Activated CD8-positive, alpha-beta memory T cell treated with anti-CD3 and anti-CD28 coated beads for 36 hours (primary cell): ENCODE results near the gene INTS4. TPM values are rescaled to one million over a fixed set of nuclear protein-coding genes. Genes with fewer than 3 reads are reported as not detected.
"Not testable (repeated sequence)": the region's sequence is repeated elsewhere in the genome, so short reads cannot be mapped to it uniquely, and the experiment has no call there.

Source experiments
- CTCF ChIA-PET: fragments of 350-600 bp; sonication (Branson Sonifier 250); formaldehyde crosslinking; loops from one replicate; lab custom pipeline; 2021; ENCODE audit warnings: antibody characterized with exemption; lab: Charles Lee
- POLR2A ChIA-PET: fragments of 350-600 bp; sonication (Branson Sonifier 250); formaldehyde crosslinking; loops from one replicate; lab custom pipeline; 2021; ENCODE audit warnings: antibody characterized with exemption; lab: Charles Lee
- total RNA-seq, 2 experiments: library from RNA; stranded (reverse); gene quantifications; one replicate each; pipeline ENCODE4 v1.2.3, GENCODE V29; 2021

The INTS4 gene
- total RNA-seq, 2 experiments from 2014 or later: 48.0 to 49.0 TPM

DNA sequence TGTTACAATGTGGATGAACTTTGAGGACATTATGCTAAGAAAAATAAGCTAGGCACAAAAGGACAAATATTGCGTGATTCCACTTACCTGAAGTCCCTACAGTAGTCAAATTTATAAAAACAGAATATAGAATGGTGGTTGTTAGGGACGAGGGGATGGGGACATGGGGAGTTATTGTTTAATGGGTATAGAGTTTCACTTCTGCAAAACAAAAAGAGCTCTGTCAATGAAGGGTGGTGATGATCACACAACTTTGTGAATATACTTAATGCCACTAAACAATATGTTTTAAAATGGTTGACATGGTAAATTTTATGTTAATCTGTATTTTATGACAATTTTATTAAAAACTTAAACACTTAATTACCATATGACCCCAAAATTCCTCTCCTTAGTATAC, 26.1 kb downstream of the INTS4 start:
- ChIA-PET POLR2A (no interaction called here), CTCF (no interaction called here)

DNA sequence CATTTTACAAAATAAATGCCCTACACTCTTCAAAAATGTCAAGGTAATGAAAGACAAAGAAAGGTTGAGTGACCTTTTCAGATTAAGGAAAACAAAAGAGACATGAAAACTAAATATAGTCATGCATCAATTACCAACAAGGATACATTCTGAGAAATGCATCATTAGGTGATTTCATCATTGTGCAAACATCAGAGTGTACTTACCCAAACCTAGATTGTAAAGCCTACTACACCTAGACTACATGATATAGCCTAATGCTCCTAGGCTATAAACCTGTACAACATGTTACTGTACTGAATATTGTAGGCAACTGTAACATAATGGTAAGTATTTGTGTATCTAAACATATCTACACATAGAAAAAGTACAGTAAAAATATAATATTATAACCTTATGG, 26.7 kb downstream of the INTS4 start:
- ChIA-PET POLR2A (no interaction called here), CTCF (no interaction called here)

DNA sequence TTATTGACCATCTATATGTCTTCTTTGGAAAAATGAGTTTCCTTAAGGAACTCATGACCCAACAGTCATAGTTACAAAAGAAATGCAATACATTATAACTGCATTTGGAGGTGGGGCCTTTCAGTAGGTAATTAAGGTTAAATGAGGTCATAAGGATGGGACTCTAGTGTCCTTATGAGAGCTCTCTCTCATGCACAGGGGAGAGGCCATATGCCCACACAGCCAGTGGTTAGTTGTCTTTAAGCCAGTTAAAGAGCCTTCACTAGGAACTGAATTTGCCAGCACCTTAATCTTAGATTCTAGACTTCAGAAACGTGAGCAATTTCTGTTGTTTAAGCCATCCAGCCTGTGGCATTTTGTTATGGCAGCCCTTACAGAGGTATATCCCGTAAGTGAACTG, 27.3 kb downstream of the INTS4 start:
- POLR2A ChIA-PET: no interaction called here
- CTCF ChIA-PET: no interaction called here

DNA sequence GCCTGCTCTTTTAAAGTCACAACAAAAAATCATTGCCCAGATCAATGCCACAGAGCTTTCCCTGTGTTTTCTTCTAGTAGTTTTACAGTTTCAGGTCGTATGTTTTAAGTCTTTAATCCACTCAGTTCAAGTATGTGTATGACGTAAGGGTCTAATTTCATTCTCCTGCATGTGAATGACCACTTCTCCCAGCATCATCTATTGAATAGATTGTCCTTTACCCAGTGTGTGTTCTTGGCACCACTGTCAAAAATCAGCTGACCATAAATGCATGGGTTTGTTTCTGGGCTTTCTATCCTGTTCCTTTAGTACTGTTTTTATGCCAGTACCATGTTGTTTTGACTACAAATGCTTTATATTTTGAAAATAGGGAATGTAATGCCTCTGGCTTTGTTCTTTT, 28.1 kb downstream of the INTS4 start:
- CTCF ChIA-PET: no interaction called here
- POLR2A ChIA-PET: no interaction called here

DNA sequence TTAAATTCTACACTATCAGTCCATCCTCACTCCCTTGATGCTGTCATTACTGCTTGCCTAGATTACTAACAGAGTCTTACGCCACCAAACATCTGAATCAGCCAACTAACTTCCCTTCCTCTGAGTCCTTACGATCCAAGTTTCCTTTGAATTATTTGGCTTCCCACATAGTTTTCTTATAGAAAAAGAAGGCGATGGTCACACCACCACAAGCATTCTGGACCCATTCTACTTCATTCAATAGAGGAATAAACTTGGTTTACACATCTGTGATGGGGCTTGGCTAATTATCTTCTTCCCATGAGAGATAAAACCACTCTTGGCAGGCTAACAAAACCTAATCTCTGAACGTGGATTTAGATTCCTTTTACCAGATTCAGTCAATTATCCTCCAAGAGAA, 35.0 kb downstream of the INTS4 start:
- CTCF ChIA-PET: interaction anchor here (1.0 kb wide), 1 partner anchor 87 kb away, joined by 3 read pairs; no protein-coding TSS in a partner anchor
- POLR2A ChIA-PET: no interaction called here

DNA sequence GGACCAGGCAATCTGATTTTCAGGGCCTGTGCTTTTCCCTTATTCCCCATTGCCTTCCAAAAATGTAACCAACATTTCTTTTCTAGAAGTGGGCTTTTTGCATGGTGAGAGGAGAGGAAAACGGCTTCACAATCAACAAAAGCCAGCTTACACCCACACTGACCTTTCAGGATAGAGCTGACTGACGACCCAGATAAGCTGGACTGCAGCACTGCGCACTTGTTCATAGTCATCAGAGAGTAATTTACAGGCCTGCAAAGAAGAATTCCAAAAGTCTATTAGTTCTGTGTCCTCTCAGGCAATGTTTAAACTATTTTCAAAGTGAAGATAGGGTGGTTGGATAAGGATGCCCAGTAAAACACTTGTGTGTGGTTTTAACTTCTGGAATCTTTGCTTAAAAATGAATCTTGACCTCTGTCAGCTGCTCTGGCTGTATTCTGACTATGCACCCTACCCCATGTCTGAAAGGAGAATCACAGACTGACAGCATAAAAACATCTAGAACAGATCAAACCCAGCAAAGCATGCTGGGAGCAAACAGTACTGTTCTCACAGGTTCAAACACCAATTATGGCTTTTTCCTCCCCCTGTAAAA, 35.8 kb downstream of the INTS4 start:
- POLR2A ChIA-PET, CTCF ChIA-PET: not testable (repeated sequence)

DNA sequence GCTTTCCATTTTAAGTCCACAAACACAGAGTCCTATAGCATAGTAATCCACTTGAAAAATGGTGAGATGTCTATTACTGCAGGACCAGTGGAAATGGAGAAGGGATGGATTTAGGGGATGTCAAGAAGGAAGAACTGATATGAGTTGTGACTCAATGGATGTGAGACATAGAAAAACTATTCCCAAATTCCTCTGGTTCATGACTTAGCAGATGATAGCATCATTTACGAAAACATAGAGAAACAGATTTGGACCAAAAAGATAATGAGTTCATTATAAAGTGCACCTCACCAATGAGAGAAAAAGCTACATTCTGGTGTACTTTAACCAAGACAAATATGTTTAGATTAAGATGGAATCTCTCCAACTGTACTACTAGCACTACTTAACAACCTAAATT, 51.2 kb downstream of the INTS4 start:
- CTCF ChIA-PET, POLR2A ChIA-PET: not testable (repeated sequence)

DNA sequence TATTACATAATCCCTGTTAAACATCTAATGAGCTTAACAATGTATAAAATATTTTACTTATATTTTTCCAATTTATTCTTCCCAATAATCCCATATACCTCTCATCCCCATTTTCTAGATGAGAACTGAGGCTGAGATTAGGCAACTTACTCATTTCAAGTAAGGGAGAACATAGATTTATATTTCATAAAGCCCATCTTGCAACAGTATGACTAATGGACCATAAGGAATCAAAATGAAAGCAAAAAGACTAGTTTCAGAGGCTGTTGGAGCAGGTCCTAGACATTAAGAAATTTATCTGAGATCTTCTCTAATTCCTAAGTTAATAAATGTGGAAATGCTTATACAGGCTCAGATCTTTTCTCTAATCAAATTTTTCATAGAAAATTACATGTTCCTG, 52.0 kb downstream of the INTS4 start:
- CTCF ChIA-PET, POLR2A ChIA-PET: not testable (repeated sequence)

DNA sequence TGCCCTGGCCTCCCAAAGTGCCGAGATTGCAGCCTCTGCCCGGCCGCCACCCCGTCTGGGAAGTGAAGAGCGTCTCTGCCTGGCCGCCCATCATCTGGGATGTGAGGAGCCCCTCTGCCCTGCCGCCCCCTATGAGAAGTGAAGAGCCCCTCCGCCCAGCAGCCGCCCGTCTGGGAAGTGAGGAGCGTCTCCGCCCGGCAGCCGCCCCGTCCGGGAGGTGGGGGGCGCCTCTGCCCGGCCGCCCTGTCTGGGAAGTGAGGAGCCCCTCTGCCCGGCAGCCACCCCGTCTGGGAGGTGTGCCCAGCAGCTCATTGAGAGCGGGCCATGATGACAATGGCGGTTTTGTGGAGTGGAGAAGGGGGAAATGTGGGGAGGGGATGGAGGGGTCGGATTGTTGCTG, 60.9 kb downstream of the INTS4 start:
- CTCF ChIA-PET, POLR2A ChIA-PET: not testable (repeated sequence)

DNA sequence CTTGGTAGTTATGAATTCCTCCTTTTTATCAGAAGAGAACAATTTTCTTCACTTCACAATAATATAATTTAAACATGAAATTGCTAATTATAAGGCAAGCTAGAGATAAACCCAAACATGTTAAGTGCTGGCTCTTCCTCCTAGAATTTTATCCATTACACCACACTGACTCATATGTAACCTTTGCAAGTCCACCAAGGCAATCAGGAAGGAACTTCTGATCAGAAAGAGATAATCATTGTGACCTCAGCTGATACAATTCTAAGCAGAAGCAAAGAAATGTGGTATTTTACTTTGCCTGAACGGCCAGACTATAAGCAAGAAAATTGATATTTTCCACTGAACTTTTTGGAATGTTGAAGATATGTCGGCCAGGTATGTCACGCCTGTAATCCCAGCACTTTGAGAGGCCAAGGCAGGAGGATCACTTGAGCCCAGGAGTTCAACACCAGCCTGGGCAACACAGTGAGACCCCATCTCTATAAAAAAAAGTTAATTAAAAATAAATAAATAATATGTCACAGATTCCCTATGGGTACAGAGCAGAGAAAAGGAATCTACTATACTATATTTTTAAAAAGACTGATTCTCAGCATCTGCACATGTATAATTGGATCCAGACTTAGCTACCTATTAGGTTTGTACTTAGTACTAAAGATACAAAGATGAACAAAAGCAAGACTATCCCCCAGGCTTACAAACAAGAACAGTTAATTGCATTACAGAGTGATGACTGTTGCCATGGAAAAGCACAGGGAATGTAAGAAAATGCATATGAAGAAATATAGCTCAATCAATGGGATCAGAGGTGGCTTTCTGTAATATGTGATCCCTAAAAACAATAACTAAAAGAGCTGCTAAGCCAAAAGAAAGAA, 63.9 kb downstream of the INTS4 start:
- POLR2A ChIA-PET, CTCF ChIA-PET: not testable (repeated sequence)

DNA sequence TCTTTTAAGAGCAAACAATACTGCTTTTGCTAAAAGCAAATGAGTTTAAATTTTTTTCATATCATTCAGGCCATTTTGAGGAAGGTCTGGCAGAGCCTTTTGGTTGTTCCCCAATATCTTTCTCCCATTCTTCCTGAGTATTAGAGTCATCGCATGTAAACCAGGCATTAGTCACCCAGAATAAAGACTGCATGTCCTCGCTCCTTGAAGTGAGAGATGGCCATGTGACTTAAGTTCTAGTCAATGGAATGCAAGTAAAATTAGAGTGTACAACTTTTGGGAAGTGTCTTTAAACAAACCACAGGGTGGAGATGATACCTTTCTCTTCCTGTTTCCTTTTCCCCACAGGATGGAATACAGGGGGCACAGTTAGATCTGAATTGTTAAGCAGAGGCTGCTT, 76.8 kb downstream of the INTS4 start:
- CTCF ChIA-PET: interaction anchor here (0.6 kb wide), 1 partner anchor 142 kb away, joined by 3 read pairs; no protein-coding TSS in a partner anchor
- POLR2A ChIA-PET: not testable (repeated sequence)

DNA sequence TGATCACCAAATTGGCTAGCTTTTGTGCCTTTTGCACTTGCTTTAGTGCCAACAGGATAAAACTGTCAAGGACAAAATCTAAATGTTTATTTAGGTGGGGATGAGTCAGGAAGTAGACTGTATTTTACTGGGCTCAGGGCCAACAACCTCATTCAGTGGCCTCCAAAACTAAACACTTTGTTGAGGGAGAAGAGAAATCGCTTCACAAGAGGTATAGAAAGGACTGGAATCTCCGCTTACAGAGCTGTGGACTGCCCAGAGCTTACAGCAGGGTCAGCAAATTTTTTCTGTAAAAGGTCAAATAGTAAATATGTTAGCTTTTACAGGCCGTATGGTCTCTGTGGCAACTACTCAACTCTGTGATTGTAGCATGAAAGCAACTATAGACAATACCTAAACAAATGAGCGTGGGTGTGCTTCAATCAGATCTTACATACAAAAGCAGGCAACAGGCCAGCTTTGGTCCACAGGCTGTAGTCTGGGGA, 80.1 kb downstream of the INTS4 start:
- POLR2A ChIA-PET, CTCF ChIA-PET: not testable (repeated sequence)

DNA sequence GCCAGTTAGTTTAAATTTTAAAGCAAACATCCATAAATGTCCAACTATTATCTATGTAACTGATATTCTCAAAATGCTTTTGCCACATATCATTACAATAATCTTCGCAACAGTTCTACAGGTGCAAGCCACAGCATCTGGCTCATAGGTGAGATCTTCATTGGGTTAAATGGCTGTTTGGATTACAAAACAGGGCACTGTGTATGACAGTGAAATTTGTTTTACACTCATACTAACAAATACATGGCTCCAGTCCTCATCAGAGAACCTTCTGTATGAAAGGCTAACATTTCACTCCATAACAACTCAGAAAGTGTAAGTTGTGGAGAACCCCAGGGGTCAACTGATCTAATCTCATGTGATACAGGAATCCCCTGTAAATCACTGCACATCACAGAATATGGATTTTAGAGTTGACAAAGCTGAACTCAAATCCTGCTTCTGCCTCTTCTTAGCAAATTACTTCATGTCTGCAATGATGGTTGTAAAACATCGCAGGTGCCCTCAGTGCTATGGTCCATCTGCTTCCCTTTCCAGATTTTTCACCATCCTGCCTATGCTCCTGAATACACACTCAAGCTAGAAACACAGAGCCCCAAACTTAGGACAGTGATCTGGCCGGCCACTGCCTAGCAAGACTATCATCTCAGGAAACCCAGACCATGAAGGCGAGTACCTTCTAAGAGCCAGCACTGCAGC, 80.7 kb downstream of the INTS4 start:
- POLR2A ChIA-PET, CTCF ChIA-PET: not testable (repeated sequence)

DNA sequence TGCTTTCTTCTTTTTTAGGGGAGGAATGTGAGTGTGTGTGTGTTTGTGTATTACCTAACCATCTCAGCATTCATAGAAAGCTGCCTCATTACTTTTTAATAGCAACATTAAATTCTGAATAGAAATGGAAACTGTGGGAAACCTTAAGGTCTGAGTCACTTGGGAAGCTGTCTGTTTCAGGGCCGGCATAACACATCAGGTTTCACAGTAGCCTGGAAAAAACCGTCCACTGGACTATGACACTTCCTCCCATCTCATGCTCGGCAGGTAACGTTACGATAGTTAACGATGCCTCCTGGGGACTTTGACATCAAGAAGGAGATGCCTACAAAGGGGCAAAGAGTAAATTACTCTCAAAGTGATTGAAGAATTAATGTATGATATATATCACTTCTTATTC, 83.6 kb downstream of the INTS4 start:
- CTCF ChIA-PET, POLR2A ChIA-PET: not testable (repeated sequence)

DNA sequence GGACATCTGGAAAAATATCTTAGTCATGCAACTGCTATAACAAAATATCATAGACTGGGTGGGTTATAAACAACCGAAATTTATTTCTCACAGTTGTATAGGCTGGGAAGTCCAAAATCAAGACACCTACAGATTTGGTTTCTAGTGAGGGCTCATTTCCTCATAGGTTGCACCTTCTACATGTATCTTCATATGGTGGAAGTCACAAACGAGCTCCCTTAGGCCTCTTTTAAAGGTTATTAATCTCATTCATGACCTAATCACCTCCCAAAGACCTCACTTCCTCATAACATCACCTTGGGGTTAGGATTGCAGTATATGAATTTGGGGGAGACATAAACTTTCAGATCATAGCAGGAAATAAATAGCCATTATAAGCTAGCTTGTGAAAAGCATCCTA, 85.2 kb downstream of the INTS4 start:
- ChIA-PET CTCF (no interaction called here), POLR2A (no interaction called here)

DNA sequence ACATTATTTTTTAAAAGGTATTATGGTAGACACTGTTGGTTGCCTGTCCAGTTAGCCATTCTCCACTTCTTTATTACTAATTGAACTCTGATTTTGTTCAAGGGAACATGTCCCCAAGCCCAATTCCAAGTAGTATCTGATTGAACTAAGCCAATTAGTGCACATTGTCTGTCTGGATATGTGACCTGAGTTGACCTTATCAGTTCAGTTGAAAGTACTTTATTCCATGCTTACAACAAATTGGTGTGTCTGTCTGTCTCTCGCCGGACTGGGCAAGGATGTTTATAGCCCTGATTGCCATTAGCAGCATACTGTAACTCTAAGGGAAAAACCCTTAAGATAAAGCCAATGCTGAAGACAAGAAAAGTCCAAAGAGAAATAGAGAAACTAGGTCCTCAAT, 85.6 kb downstream of the INTS4 start:
- POLR2A ChIA-PET: no interaction called here
- CTCF ChIA-PET: no interaction called here

DNA sequence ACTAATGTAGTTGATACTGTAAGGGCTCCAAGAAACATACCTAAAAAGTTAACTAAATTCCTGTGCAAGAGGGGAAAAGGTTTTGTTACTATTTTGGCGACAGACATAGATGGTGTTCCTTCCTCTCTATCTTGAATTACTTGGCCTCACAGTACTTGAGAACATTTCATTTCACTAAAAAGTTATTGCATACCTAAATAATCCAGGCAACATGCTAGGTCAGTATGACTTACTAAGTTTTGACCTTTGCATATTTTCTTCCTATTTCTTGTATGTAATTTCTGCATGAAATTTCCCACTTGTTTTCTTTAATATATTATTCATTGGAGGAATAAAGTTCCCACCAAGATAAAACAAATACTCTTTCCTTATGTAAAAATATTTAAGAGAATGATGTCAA, 99.5 kb downstream of the INTS4 start:
- CTCF ChIA-PET, POLR2A ChIA-PET: not testable (repeated sequence)

DNA sequence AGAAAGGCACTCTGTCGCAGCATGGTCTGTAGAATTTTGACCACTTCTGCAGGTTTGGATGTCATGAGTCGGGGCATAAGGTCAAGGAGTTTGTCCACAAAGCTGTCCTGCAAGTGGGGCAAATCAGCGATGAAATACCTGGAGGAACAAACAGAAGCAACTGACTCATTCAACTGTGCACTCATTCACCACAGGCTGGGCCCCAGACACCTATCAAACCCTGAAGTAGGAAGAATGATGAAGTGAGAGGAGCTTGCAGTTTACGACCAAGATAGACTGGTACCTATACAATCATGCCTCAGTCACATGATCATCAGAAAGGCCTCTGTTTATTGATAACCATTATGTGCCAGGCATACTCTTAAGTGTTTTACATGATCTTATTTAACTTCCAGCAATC, 102.8 kb downstream of the INTS4 start:
- CTCF ChIA-PET, POLR2A ChIA-PET: not testable (repeated sequence)

DNA sequence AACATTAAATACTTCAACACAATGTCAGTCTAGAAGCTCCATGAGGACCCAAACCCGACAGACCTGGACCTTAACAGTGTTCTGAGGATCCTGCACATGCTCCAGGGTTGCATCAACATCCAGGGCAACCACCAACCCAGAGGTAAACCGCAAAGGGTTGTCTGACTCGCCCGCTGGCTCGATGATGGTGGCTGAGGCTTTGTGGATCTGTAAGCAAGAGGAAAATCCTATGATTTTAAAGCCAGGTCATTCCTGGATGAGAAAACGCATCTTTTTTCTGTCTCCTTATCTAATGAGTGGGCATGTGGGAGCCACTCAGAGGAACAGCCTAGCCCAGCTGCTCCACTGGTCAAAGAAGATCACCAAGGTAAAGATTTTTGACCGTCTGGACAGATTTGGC, 103.2 kb downstream of the INTS4 start:
- POLR2A ChIA-PET, CTCF ChIA-PET: not testable (repeated sequence)

DNA sequence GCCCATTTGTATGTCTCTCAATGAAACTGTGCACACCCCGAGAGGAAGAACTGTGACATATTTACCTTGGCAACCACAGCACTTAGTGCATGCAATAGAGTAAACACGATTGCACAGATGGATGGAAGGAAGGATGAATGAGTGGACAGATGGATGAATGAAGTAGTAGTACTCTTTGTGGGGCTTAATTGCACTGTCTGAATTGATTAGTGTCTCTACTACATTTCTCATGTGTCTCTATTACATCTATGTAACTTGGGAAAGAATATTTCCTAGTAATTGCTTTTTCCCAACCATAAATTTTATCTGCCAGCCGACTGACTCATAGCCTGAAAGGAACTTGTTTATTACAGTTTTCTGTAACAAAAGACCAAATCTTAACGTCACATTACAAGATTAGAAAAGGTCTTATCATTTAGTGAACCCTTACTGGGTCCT, 103.8 kb downstream of the INTS4 start:
- CTCF ChIA-PET, POLR2A ChIA-PET: not testable (repeated sequence)
